A549 (cell line): ENCODE results near the gene VENTX. TPM values are rescaled to one million over a fixed set of nuclear protein-coding genes. Genes with fewer than 3 reads are reported as not detected.
"Not testable (repeated sequence)": the region's sequence is repeated elsewhere in the genome, so short reads cannot be mapped to it uniquely, and the experiment has no call there.

Experiments
- ATAC-seq, 2 experiments: fragments of 200-7000 bp in 1 of 2; fragments of >200 bp in 1 of 2; cut with Nextera tagmentation in 1 of 2; cut with Tn5 transposase in 1 of 2; 3 replicates each; pipeline versions ENCODE4 v1.8.0 to v1.9.1; 2018 to 2020; ENCODE audit warnings: mild to moderate bottlenecking in 1 of 2, moderate library complexity in 1 of 2
- CTCF ChIA-PET: fragments of 300-600 bp; sonication (Branson Sonifier 250); formaldehyde crosslinking; extraction: SDS; loops from one replicate; lab custom pipeline; 2021; ENCODE audit warnings: antibody characterized with exemption, inconsistent platforms; lab: Yijun Ruan, JAX
- POLR2A ChIA-PET: fragments of 350-600 bp; formaldehyde crosslinking; extraction: SDS; loops from one replicate; lab custom pipeline; 2021; ENCODE audit warnings: antibody characterized with exemption, inconsistent platforms; lab: Yijun Ruan, JAX
- DNase-seq, 2 experiments: peaks; one replicate each; pipeline versions ENCODE4 v3.0.0 to v3.0.0-alpha.2; 2011 to 2016; ENCODE audit warnings: low read depth in 1 of 2, low spot score in 1 of 2
- FAIRE-seq: peaks from 2 replicates; lab custom pipeline; 2011; peaks lifted over from hg19 to GRCh38; lab: Jason Lieb, UNC
- H3K27ac ChIP-seq, 2 experiments: fragments of >200 bp; sonication (Bioruptor Twin); formaldehyde crosslinking; 3 replicates each; pipeline ENCODE4 v1.5.1; 2016 to 2017
- H3K4me1 ChIP-seq: fragments of >200 bp; sonication (Bioruptor Twin); formaldehyde crosslinking; 3 replicates; pipeline ENCODE4 v1.6.1; 2016
- H3K4me2 ChIP-seq: fragments of >200 bp; sonication (Bioruptor Twin); formaldehyde crosslinking; 3 replicates; pipeline ENCODE4 v1.6.1; 2016
- H3K4me3 ChIP-seq: fragments of >200 bp; sonication (Bioruptor Twin); formaldehyde crosslinking; 3 replicates; pipeline ENCODE4 v1.5.1; 2016
- H3K9me3 ChIP-seq: fragments of >200 bp; sonication (Bioruptor Twin); formaldehyde crosslinking; 3 replicates; pipeline ENCODE4 v1.6.1; 2016
- CTCF ChIP-seq: fragments of >200 bp; sonication (Bioruptor Twin); formaldehyde crosslinking; IDR thresholded peaks from 3 replicates; pipeline ENCODE4 v1.5.1; 2016
- EHMT2 ChIP-seq: fragments of 200-600 bp; sonication (generic); IDR thresholded peaks from 2 replicates; pipeline ENCODE4 v1.6.1; 2016; ENCODE audit warnings: antibody characterized with exemption, low read depth, mild to moderate bottlenecking, moderate library complexity
- GATA3 ChIP-seq: IDR thresholded peaks from 2 replicates; pipeline ENCODE4 v1.6.1; 2012; ENCODE audit warnings: borderline replicate concordance
- HMGXB4 ChIP-seq: fragments of 250-450 bp; sonication (Bioruptor Pico); IDR thresholded peaks from 2 replicates; pipeline ENCODE4 v1.5.0; 2021; ENCODE audit warnings: mild to moderate bottlenecking, moderate library complexity, borderline replicate concordance
- JUN ChIP-seq, 2 experiments: fragments of >200 bp; sonication (Bioruptor Twin); formaldehyde crosslinking; IDR thresholded peaks; 2 replicates in 1 of 2; 3 replicates in 1 of 2; pipeline ENCODE4 v1.6.1; 2016 to 2017
- JUNB ChIP-seq: fragments of >200 bp; sonication (Bioruptor Twin); formaldehyde crosslinking; IDR thresholded peaks from 2 replicates; pipeline ENCODE4 v1.6.1; 2016
- PHF8 ChIP-seq: fragments of 200-600 bp; sonication (generic); IDR thresholded peaks from 2 replicates; pipeline ENCODE4 v1.6.1; 2016; ENCODE audit warnings: low read depth, mild to moderate bottlenecking, antibody characterized with exemption, moderate library complexity, borderline replicate concordance
- POLR2A ChIP-seq: IDR thresholded peaks from 2 replicates; pipeline ENCODE4 v1.6.1; 2012; ENCODE audit warnings: mild to moderate bottlenecking, low read length
- RNF2 ChIP-seq: fragments of 200-600 bp; sonication (generic); IDR thresholded peaks from 2 replicates; pipeline ENCODE4 v1.6.1; 2016; ENCODE audit warnings: low read depth, mild to moderate bottlenecking, antibody characterized with exemption, moderate library complexity, borderline replicate concordance
- TP53 ChIP-seq: fragments of 250-450 bp; sonication (Bioruptor Pico); IDR thresholded peaks from 2 replicates; pipeline ENCODE4 v1.5.0; 2021; ENCODE audit warnings: mild to moderate bottlenecking, moderate library complexity
- ZC3H11A ChIP-seq: fragments of 450-650 bp; IDR thresholded peaks from 2 replicates; pipeline ENCODE4 v1.6.1; 2014; ENCODE audit warnings: antibody characterized with exemption, mild to moderate bottlenecking
- ZFP36 ChIP-seq: fragments of 450-650 bp; IDR thresholded peaks from 2 replicates; pipeline ENCODE4 v1.6.1; 2014; ENCODE audit warnings: borderline replicate concordance; ENCODE audit not compliant: partially characterized antibody
- ZSCAN20 ChIP-seq: fragments of 250-450 bp; sonication (Bioruptor Pico); IDR thresholded peaks from 2 replicates; pipeline ENCODE4 v1.8.0; 2022; ENCODE audit warnings: mild to moderate bottlenecking, moderate library complexity
- WGBS: methylation state at CpG from one replicate; pipeline ENCODE4 v1.1.6; 2017; ENCODE audit errors: missing lambda C conversion rate; 5-methylcytosine and 5-hydroxymethylcytosine counted together
- polyA plus RNA-seq, 4 experiments: library from polyadenylated mRNA; depleted of rRNA in 3 of 4; stranded (reverse); fragments of >200 nt; fragmentation: RNase III in 1 of 4; extraction: RNeasy Plus Mini Kit Qiagen cat#74134 plus additional on column Dnase treatment in 1 of 4; gene quantifications; 2 replicates in 3 of 4; 3 replicates in 1 of 4; pipeline ENCODE4 v1.2.3, GENCODE V29; 2011 to 2017

Gene VENTX
- polyA plus RNA-seq, 2 of the 4 experiments (the other 2 are of a cell fraction): not detected

GRCh38 chr10:133231946-133232574 is 5.6 kb upstream of the VENTX start (continued):
- TF ChIP-seq HMGXB4 (CRISPR knock-in tag) (no peak), ZFP36 (no peak), TP53 (no peak), ZSCAN20 (CRISPR knock-in tag) (no peak)

GRCh38 chr10:133234796-133235195 is 2.9 kb upstream of the VENTX start:
- H3K9me3 ChIP-seq, DNase-seq, H3K4me3 ChIP-seq, POLR2A ChIA-PET, ATAC-seq, H3K4me2 ChIP-seq, FAIRE-seq, H3K27ac ChIP-seq: not testable (repeated sequence)
- WGBS: 66% methylated on average over 7 of the region's 10 CpGs
- peaks cover 19% of the 10 kb centered on the region for H3K4me1 ChIP-seq
- CTCF ChIA-PET: interaction anchor here (0.5 kb wide), 1 partner anchor 215 kb away, joined by 3 read pairs; no protein-coding TSS in a partner anchor

GRCh38 chr10:133235265-133235855 is 2.3 kb upstream of the VENTX start:
- ChIA-PET CTCF (interaction anchor here (0.5 kb wide), 1 partner anchor 216 kb away, joined by 3 read pairs; no protein-coding TSS in a partner anchor), POLR2A (no interaction called here)
- no peaks in the 10 kb centered on the region for H3K9me3 ChIP-seq
- H3K4me3 ChIP-seq: no peak overlapping the region
- no peak for FAIRE-seq
- no peak for DNase-seq
- WGBS: 30% methylated on average over 8 of the region's 48 CpGs
- no peak for TF ChIP-seq CTCF
- no peak for TF ChIP-seq EHMT2
- TF ChIP-seq ZSCAN20 (CRISPR knock-in tag): no peak
- no peak for TF ChIP-seq JUN (IDR thresholded peaks at IDR 0.05)
- no peak for TF ChIP-seq GATA3
- no peak for TF ChIP-seq POLR2A
- H3K4me2 ChIP-seq: peak overlapping the region; percentile 75; the same call in 2 of the 3 replicates
- no peak overlapping the region for H3K27ac ChIP-seq
- ATAC-seq: no peak
- peaks cover 19% of the 10 kb centered on the region for H3K4me1 ChIP-seq

- peak overlapping the region; percentile 75 for H3K4me2 ChIP-seq
- ChIA-PET POLR2A (no interaction called here), CTCF (no interaction called here)
- FAIRE-seq (no peak), ATAC-seq (peak in 1 of 2 experiments; percentile 9; a peak in 2 of 6 replicates), DNase-seq (no peak)
- 18% methylated on average over 8 of the region's 18 CpGs for WGBS
- peaks cover 19% of the 10 kb centered on the region for H3K4me1 ChIP-seq
- H3K27ac ChIP-seq: no peak overlapping the region
- no peak overlapping the region for H3K4me3 ChIP-seq
- TF ChIP-seq JUNB (no peak), ZC3H11A (no peak), CTCF (no peak), RNF2 (no peak), PHF8 (no peak), HMGXB4 (CRISPR knock-in tag) (no peak)
- TF ChIP-seq, all 56 proteins: peak for 0
- H3K9me3 ChIP-seq: no peaks in the 10 kb centered on the region
These were observed 1.7 kb upstream of the VENTX start for GRCh38 chr10:133235932-133236331.
